Inflammatory macrophage treated with lipopolysaccharide for 4 hours (primary cell): ENCODE results near the gene BICRAL.

Experiments used
- DNase-seq: peaks from one replicate; pipeline ENCODE4 v3.0.0-alpha.2; 2020

The BICRAL gene

GRCh38 chr6:42766163-42766670, 15.6 kb upstream of the BICRAL start:
- no peak for DNase-seq

- DNase-seq: no peak
Measured at GRCh38 chr6:42769051-42769450, 12.8 kb upstream of the BICRAL start.

GRCh38 chr6:42769836-42770235, 12.0 kb upstream of the BICRAL start:
- peak; percentile 46 for DNase-seq

GRCh38 chr6:42771741-42772100, 10.1 kb upstream of the BICRAL start:
- DNase-seq: no peak

GRCh38 chr6:42774201-42774600, 7.7 kb upstream of the BICRAL start:
- no peak for DNase-seq

GRCh38 chr6:42774821-42775487, 6.9 kb upstream of the BICRAL start:
- DNase-seq: peak; percentile 87

- peak; percentile 25 for DNase-seq
Measured at GRCh38 chr6:42777126-42777822, 4.6 kb upstream of the BICRAL start.

GRCh38 chr6:42778122-42778521, 3.7 kb upstream of the BICRAL start:
- no peak for DNase-seq

GRCh38 chr6:42779521-42779920, 2.3 kb upstream of the BICRAL start:
- DNase-seq: no peak

- DNase-seq: peak; percentile 31
Measured at GRCh38 chr6:42781546-42781795, 381 bp upstream of the BICRAL start.

GRCh38 chr6:42782689-42783176, 881 bp downstream of the BICRAL start:
- peak; percentile 73 for DNase-seq

GRCh38 chr6:42783177-42783875, 1.5 kb downstream of the BICRAL start:
- peak; percentile 72 for DNase-seq

- peak; percentile 39 for DNase-seq
Measured at GRCh38 chr6:42783876-42784642, 2.2 kb downstream of the BICRAL start.

- no peak for DNase-seq
Measured at GRCh38 chr6:42784717-42785498, 3.1 kb downstream of the BICRAL start.

GRCh38 chr6:42786525-42786985, 4.7 kb downstream of the BICRAL start:
- DNase-seq: no peak

- no peak for DNase-seq
Measured at GRCh38 chr6:42787063-42787472, 5.2 kb downstream of the BICRAL start.

- DNase-seq: no peak
Measured at GRCh38 chr6:42788671-42789070, 6.8 kb downstream of the BICRAL start.

- DNase-seq: no peak
Measured at GRCh38 chr6:42790549-42791181, 8.8 kb downstream of the BICRAL start.

- no peak for DNase-seq
Measured at GRCh38 chr6:42791706-42792320, 10.0 kb downstream of the BICRAL start.

- DNase-seq: no peak
Measured at GRCh38 chr6:42795651-42796050, 13.8 kb downstream of the BICRAL start.

- DNase-seq: no peak
Measured at GRCh38 chr6:42796171-42796570, 14.3 kb downstream of the BICRAL start.
